DOHH2 (cell line): Measurements from ENCODE around the gene ISM2.
"Not testable (repeated sequence)": the region's sequence is repeated elsewhere in the genome, so short reads cannot be mapped to it uniquely, and the experiment has no call there.

Source experiments
- H3F3A ChIP-seq: fragments of 200-600 bp; sonication (generic), shearing (Covaris generic); 2 replicates; pipeline ENCODE4 v1.6.0; 2016; ENCODE audit warnings: antibody characterized with exemption, mild to moderate bottlenecking; ENCODE audit not compliant: control insufficient read depth, insufficient read depth
- H3K27ac ChIP-seq: fragments of 200-600 bp; sonication (generic); 2 replicates; pipeline ENCODE4 v1.5.1; 2014; ENCODE audit warnings: low read depth, mild to moderate bottlenecking, low read length, moderate library complexity
- H3K27me3 ChIP-seq: fragments of 200-600 bp; sonication (generic); 2 replicates; pipeline ENCODE4 v1.6.1; 2014; ENCODE audit warnings: mild to moderate bottlenecking, low read length, mixed read lengths; ENCODE audit not compliant: control insufficient read depth
- H3K36me3 ChIP-seq: fragments of 200-600 bp; sonication (generic); 2 replicates; pipeline ENCODE4 v1.6.1; 2014; ENCODE audit warnings: mild to moderate bottlenecking, low read length, moderate library complexity, mixed read lengths; ENCODE audit not compliant: control insufficient read depth
- H3K4me1 ChIP-seq: fragments of 200-600 bp; sonication (generic); 2 replicates; pipeline ENCODE4 v1.6.1; 2014; ENCODE audit warnings: mild to moderate bottlenecking, low read length, mixed read lengths; ENCODE audit not compliant: control insufficient read depth
- H3K4me2 ChIP-seq: fragments of 200-600 bp; sonication (generic); 2 replicates; pipeline ENCODE4 v1.6.0; 2014; ENCODE audit warnings: mild to moderate bottlenecking, low read length, moderate library complexity
- H3K4me3 ChIP-seq: fragments of 200-600 bp; sonication (generic); 2 replicates; pipeline ENCODE4 v1.5.1; 2014; ENCODE audit warnings: mild to moderate bottlenecking, low read length, mixed read lengths
- H3K79me2 ChIP-seq: fragments of 200-600 bp; sonication (generic); 2 replicates; pipeline ENCODE4 v1.6.1; 2014; ENCODE audit warnings: mild to moderate bottlenecking, low read length, mixed read lengths; ENCODE audit not compliant: control insufficient read depth
- H3K9me2 ChIP-seq: fragments of 200-600 bp; sonication (generic); replicated peaks from 2 replicates; pipeline ENCODE4 v1.6.1; 2014; ENCODE audit warnings: mild to moderate bottlenecking, low read length, mixed read lengths; ENCODE audit not compliant: control insufficient read depth
- H3K9me3 ChIP-seq: fragments of 200-600 bp; sonication (generic); 2 replicates; pipeline ENCODE4 v1.6.1; 2014; ENCODE audit warnings: antibody characterized with exemption, low read length, mixed read lengths; ENCODE audit not compliant: control insufficient read depth, insufficient read depth
- H4K20me1 ChIP-seq: fragments of 200-600 bp; sonication (generic); 2 replicates; pipeline ENCODE4 v1.6.0; 2014; ENCODE audit warnings: low read depth, mild to moderate bottlenecking, antibody characterized with exemption, low read length, moderate library complexity; ENCODE audit not compliant: control insufficient read depth, insufficient read depth
- EZH2phosphoT487 ChIP-seq: fragments of 200-600 bp; sonication (generic); IDR thresholded peaks from 2 replicates; pipeline ENCODE4 v1.6.1; 2017; ENCODE audit warnings: borderline replicate concordance, mild to moderate bottlenecking, antibody characterized with exemption, low read length, moderate library complexity, mixed read lengths
- TF ChIP-seq, protein P1 (sequence below): fragments of 200-600 bp; sonication (generic); IDR thresholded peaks from one replicate; pipeline ENCODE4 v1.5.1; 2014; ENCODE audit warnings: antibody characterized with exemption, mild to moderate bottlenecking, low read depth, low read length; ENCODE audit not compliant: poor library complexity, severe bottlenecking

ISM2 gene

DNA sequence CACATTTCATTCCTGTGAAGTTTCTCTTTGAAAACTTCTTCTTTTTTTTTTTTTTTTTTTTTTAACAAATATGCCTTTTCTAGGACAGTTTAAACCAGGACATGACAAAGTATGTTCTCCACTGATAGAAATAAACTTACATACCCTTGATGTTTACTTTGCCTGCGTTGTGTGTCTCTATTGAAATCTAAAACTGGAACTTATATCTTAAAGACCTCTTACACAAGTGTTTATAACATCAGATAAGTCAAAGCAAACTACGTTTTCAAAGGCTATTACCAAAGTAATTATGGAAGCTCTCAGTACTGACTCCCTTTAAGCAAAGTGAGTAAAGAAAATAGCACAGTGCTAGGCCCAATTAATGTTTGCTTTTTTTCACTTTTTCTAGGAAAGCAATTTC is 30.6 kb upstream of the ISM2 start:
- H3F3A ChIP-seq = peaks cover 3% of the 10 kb centered on the region; the same call in 1 of the 2 replicates
- no peaks in the 10 kb centered on the region for H3K79me2 ChIP-seq
- H3K4me1 ChIP-seq = no peaks in the 10 kb centered on the region
- H3K4me2 ChIP-seq = no peak overlapping the region
- no peaks in the 10 kb centered on the region for H3K27me3 ChIP-seq
- H4K20me1 ChIP-seq = no peaks in the 10 kb centered on the region
- no peak overlapping the region for H3K4me3 ChIP-seq
- no peaks in the 10 kb centered on the region for H3K9me3 ChIP-seq
- H3K27ac ChIP-seq = no peak overlapping the region
- H3K9me2 ChIP-seq = no peaks in the 10 kb centered on the region
- TF ChIP-seq EZH2phosphoT487 = no peak
- peaks cover 3% of the 10 kb centered on the region; the same call in 1 of the 2 replicates for H3K36me3 ChIP-seq

- H3K79me2 ChIP-seq, H3K9me3 ChIP-seq, H3F3A ChIP-seq, H3K4me2 ChIP-seq, H3K27ac ChIP-seq, H3K27me3 ChIP-seq, H3K4me1 ChIP-seq, H3K9me2 ChIP-seq, H4K20me1 ChIP-seq, H3K36me3 ChIP-seq, H3K4me3 ChIP-seq: not testable (repeated sequence)
Observed at GRCh38 chr14:77528701-77529100, 30.1 kb upstream of the ISM2 start.

- no peak overlapping the region for H3K27ac ChIP-seq
- H4K20me1 ChIP-seq = no peaks in the 10 kb centered on the region
- H3K4me3 ChIP-seq = no peak overlapping the region
- no peaks in the 10 kb centered on the region for H3K27me3 ChIP-seq
- no peak overlapping the region for H3K4me2 ChIP-seq
- no peaks in the 10 kb centered on the region for H3K79me2 ChIP-seq
- no peaks in the 10 kb centered on the region for H3K4me1 ChIP-seq
- H3K9me3 ChIP-seq = no peaks in the 10 kb centered on the region
- H3K36me3 ChIP-seq = peaks cover 12% of the 10 kb centered on the region
- H3F3A ChIP-seq = peaks cover 3% of the 10 kb centered on the region; the same call in 1 of the 2 replicates
- TF ChIP-seq, protein P1, sequence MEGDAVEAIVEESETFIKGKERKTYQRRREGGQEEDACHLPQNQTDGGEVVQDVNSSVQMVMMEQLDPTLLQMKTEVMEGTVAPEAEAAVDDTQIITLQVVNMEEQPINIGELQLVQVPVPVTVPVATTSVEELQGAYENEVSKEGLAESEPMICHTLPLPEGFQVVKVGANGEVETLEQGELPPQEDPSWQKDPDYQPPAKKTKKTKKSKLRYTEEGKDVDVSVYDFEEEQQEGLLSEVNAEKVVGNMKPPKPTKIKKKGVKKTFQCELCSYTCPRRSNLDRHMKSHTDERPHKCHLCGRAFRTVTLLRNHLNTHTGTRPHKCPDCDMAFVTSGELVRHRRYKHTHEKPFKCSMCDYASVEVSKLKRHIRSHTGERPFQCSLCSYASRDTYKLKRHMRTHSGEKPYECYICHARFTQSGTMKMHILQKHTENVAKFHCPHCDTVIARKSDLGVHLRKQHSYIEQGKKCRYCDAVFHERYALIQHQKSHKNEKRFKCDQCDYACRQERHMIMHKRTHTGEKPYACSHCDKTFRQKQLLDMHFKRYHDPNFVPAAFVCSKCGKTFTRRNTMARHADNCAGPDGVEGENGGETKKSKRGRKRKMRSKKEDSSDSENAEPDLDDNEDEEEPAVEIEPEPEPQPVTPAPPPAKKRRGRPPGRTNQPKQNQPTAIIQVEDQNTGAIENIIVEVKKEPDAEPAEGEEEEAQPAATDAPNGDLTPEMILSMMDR = no peak
- no peak for TF ChIP-seq EZH2phosphoT487
- no peaks in the 10 kb centered on the region for H3K9me2 ChIP-seq
Observed at GRCh38 chr14:77526266-77526665, 27.6 kb upstream of the ISM2 start.

DNA sequence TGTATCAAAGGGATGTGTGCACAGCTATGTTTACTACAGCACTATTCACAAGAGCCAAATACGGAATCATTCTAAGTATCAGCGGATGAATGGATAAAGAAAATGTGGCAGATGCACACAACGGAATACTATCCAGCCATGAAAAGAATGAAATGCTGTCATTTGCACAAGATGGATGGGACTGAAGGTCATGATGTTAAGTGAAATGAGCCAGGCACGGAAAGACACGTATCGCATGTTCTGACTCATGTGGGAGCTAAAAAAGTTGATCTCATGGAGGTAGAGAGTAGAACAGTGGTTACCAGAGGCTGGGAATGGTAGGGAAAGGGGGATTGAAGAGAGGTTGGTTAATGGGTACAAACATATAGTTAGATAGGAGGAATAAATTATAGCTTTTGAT is 25.9 kb upstream of the ISM2 start:
- no peak for TF ChIP-seq EZH2phosphoT487
- TF ChIP-seq, protein P1 = no peak
- H3K9me2 ChIP-seq = no peaks in the 10 kb centered on the region
- no peak overlapping the region for H3K27ac ChIP-seq
- no peaks in the 10 kb centered on the region for H3K4me1 ChIP-seq
- peaks cover 3% of the 10 kb centered on the region; the same call in 1 of the 2 replicates for H3F3A ChIP-seq
- H4K20me1 ChIP-seq = no peaks in the 10 kb centered on the region
- H3K4me3 ChIP-seq = no peak overlapping the region
- no peaks in the 10 kb centered on the region for H3K27me3 ChIP-seq
- no peaks in the 10 kb centered on the region for H3K79me2 ChIP-seq
- no peak overlapping the region for H3K4me2 ChIP-seq
- no peaks in the 10 kb centered on the region for H3K9me3 ChIP-seq
- H3K36me3 ChIP-seq = peaks cover 26% of the 10 kb centered on the region
